Measurements from ENCODE around the gene COL4A3. TPM values are rescaled to one million over a fixed set of nuclear protein-coding genes. Genes with fewer than 3 reads are reported as not detected.

The COL4A3 gene
- total and polyA plus RNA-seq, 11 donors: 0.55 to 6.9 (median 1.9) TPM

GRCh38 chr2:227256605-227257004 lies 92.2 kb downstream of the COL4A3 start:
- no peaks in the 10 kb centered on the region for H3K27me3 ChIP-seq
- H3K4me1 ChIP-seq: no peaks in the 10 kb centered on the region
- H3K27ac ChIP-seq: no peak overlapping the region
- ATAC-seq (no peak), DNase-seq (no peak)
- TF ChIP-seq POLR2A (IDR thresholded peaks at IDR 0.05) (no peak), CTCF (IDR thresholded peaks at IDR 0.05) (no peak)
- no peak overlapping the region for H3K4me3 ChIP-seq
- intact Hi-C loops (cut with DNase I): no loop called here
- peaks cover 0 to 61% (median 3%) of the 10 kb centered on the region in 9 donors for H3K36me3 ChIP-seq
- H3K9me3 ChIP-seq: no peaks in the 10 kb centered on the region

- Histone ChIP-seq H3K27ac (no peak overlapping the region), H3K4me3 (no peak overlapping the region), H3K4me1 (no peaks in the 10 kb centered on the region), H3K27me3 (no peaks in the 10 kb centered on the region), H3K9me3 (no peaks in the 10 kb centered on the region), H3K36me3 (peaks cover 0 to 58% (median 3%) of the 10 kb centered on the region in 9 donors)
- WGBS, 4 donors: 77 to 95% (median 95%) methylated on average over 4 to 5 of the region's 5 CpGs
- TF ChIP-seq CTCF (IDR thresholded peaks at IDR 0.05) (no peak), POLR2A (IDR thresholded peaks at IDR 0.05) (no peak)
- ATAC-seq: no peak
- no peak for DNase-seq
- intact Hi-C loops (cut with DNase I): no loop called here
These were observed 93.4 kb downstream of the COL4A3 start for GRCh38 chr2:227257820-227258219.

- no peak overlapping the region for H3K4me3 ChIP-seq
- no peaks in the 10 kb centered on the region for H3K4me1 ChIP-seq
- no peaks in the 10 kb centered on the region for H3K27me3 ChIP-seq
- TF ChIP-seq POLR2A (IDR thresholded peaks at IDR 0.05) (no peak), CTCF (IDR thresholded peaks at IDR 0.05) (no peak)
- ATAC-seq (no peak), DNase-seq (no peak)
- peaks cover 0 to 35% (median 3%) of the 10 kb centered on the region in 9 donors for H3K36me3 ChIP-seq
- intact Hi-C loops (cut with DNase I): no loop called here
- no peaks in the 10 kb centered on the region for H3K9me3 ChIP-seq
- no peak overlapping the region for H3K27ac ChIP-seq
- 92 to 94% (median 93%) methylated on average over 5 of the region's 5 CpGs for WGBS, 4 donors
These were observed 95.6 kb downstream of the COL4A3 start for GRCh38 chr2:227260041-227260440.

- Histone ChIP-seq H3K9me3 (no peaks in the 10 kb centered on the region), H3K36me3 (peaks cover 0 to 35% (median 0%) of the 10 kb centered on the region in 9 donors), H3K4me1 (no peaks in the 10 kb centered on the region), H3K27me3 (no peaks in the 10 kb centered on the region), H3K4me3 (no peak overlapping the region), H3K27ac (no peak overlapping the region)
- WGBS, 4 donors: 66 to 71% (median 68%) methylated on average over 10 of the region's 10 CpGs
- intact Hi-C loops (cut with DNase I): no loop called here
- ATAC-seq (peak; percentile 59 to 77 (median 70)), DNase-seq (peak in 2 of 5 donors; percentile 31 to 46)
- TF ChIP-seq CTCF (IDR thresholded peaks at IDR 0.05): no peak
- no peak for TF ChIP-seq POLR2A (IDR thresholded peaks at IDR 0.05)
These were observed 103.1 kb downstream of the COL4A3 start for GRCh38 chr2:227267410-227268115.

All from heart left ventricle (tissue), 16 donors.